Fibroblast of gingiva (primary cell): Measurements from ENCODE around the gene LPO.

Source experiments
- DNase-seq: peaks from one replicate; pipeline ENCODE4 v3.0.0-alpha.2; 2011; ENCODE audit warnings: low read depth

The LPO gene

DNA sequence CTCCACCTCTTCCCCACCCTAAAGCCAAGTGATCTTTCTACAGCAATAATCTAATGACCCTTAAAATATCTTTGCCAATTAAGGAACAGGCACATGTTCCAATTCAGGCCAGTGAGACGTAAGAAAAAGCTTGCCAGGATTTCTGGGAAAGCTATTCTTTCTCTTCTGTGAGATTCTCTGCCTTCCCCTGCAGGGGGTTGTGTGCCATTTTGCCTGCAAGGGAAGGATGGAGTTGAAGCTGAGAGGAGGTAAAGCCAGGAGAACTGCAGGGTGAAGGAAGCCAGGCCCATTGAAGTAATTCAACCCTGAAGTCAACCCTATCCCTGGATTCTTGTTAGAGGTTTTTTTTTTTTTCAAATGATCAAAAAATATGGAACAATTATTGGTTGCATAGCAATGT lies 9.0 kb upstream of the LPO start:
- no peak for DNase-seq

DNA sequence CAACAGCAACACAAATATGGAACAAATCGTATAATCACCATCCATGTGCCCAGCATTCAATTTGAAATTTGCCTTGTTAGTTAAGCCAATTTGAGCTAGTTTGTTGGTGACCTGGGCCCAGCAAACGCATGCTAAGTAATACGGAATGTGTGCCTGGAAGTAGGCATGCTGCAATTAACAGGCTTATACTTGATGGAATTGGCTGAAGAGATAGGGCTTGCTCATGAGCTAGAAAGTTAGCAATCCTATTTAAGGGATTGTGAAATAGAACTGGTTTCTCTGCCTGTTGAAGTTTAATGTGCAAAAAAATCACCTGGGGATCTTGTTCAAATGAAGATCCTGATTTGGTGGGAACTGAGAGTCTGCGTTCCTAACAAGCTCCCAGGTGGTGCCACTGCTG lies 8.5 kb upstream of the LPO start:
- DNase-seq, result no peak

DNA sequence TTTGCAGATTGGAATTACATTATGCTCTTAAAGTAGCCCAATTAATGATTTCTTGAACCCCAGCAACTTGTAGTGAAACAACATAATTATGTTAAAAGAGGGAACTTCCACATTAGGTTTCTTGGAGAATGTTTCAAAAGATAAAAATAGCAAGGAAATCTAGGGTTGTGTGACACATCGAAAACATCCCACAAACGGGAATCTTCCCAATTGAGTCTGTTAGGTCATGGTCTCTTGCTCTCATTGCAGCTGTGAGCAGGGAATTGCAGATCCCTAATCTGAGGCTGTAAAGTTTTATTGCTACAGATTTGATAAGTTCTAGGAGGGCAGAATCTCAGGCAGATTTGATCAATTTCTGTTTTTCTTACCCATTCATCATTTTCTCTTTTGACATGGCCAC lies 6.7 kb upstream of the LPO start:
- DNase-seq, result no peak

DNA sequence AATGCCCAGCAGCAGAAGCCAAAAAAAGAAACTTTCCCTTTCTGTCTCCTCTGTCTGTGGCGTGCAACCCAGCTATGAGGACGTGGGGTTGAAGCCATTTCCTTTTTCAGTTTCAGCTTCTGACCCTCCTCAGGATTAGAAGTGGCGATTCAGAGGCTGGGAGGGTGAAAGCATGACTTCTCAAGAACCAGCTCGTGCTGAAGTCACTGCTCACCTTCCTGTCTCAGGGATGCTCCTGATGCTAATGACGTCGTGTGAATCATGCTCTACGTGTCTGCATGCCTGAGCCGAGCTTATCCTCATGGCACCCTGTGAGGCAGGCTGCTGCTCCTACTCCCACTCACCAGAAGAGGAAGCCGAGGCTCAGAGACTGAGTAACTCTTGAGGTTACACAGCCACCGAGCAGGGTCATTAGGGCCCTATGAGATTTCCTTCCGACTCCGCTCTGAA lies 5.7 kb upstream of the LPO start:
- no peak for DNase-seq

DNA sequence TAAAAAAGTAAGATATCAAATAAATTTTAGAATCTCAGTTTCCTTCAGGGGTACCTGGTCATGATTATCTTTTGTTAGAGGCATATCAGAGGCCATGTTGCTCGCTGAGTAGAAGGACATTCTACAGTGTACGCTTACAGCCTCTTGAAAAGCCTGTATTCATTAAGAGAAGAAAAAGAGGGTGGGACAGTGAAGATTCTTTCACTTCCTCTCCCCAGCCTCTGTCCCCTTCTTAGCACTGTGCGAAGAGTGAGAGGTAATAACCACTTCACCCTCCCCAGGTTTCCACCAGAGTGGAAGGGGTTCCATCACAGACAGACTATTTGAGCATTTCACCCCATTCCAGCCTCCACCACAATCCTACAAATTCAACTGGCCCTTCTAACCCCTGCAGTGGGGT lies 4.8 kb upstream of the LPO start:
- no peak for DNase-seq

DNA sequence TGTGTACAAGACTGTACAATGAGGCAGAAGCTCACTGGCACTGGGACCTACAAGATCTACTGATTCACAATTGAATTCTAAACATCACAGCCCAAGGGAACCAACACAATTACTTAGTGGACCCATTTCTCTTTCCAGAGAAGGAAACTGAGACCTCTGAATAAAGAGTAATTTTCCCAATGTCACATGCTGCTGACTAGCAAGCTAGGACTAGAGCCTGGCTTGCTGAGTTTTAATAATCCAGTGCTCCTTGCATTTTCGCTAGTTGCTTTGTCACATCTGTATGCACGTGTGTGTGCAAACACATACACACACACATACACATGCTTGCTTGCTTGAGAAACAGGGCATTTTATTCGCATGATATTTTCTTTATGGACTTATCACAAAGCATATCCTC lies 3.9 kb upstream of the LPO start:
- no peak for DNase-seq

DNA sequence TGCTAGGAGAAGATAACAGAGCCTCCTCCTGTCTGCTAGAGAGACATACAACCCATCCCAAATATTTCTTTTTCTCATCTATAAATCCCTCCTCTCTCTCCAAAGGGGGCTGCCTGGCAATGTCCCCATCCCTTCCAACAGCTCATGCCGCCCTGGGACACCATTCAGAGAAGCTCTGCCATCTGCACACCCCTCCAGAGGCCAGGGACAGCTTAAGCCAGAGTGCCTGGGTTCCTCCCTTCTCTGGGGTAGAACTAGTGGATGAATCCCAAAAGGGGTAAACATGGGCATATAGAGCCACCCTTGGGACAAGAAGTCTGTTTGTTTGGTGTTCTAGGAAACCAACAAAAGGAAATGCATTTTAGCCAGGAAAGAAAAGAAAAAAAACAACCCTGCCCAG lies 2.6 kb upstream of the LPO start:
- DNase-seq, result no peak

DNA sequence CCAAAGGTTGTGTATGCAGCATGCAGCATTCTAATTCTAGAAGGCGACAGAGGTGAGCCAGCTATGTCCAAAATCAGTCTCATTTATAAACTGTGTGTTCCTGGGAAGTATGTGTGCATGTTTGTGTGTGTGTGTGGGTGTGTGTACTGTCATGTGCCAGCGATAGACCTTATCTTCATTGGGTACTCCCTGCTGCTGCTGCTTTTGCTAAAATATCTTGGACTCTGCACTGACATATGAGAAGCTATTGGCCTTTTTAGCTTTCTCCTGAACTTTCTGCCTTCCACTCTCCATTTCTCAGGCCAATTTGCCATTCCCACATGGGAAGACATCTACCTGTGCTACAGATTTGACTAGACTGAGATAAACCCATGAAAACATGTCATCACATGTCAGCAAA lies 2.0 kb upstream of the LPO start:
- DNase-seq, result no peak

DNA sequence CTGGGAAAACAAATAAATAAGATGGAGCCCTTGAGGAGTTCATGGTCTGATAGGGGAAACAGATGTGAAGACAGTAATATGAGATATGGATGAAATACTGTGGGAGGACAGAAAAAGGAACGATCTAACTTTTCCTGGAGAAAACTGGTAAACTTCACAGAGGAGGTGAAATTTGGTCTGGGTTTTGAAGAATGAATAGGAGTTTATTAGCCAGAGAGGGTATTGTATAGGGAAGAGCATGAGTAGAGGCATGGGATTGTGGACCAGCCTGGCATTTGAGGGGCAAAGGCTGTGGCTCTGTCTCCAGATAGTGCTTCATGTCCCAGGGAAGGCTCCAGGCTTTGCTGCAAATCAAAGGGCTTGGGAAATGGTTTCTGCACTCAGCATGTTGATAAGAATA lies 1.6 kb downstream of the LPO start:
- no peak for DNase-seq

DNA sequence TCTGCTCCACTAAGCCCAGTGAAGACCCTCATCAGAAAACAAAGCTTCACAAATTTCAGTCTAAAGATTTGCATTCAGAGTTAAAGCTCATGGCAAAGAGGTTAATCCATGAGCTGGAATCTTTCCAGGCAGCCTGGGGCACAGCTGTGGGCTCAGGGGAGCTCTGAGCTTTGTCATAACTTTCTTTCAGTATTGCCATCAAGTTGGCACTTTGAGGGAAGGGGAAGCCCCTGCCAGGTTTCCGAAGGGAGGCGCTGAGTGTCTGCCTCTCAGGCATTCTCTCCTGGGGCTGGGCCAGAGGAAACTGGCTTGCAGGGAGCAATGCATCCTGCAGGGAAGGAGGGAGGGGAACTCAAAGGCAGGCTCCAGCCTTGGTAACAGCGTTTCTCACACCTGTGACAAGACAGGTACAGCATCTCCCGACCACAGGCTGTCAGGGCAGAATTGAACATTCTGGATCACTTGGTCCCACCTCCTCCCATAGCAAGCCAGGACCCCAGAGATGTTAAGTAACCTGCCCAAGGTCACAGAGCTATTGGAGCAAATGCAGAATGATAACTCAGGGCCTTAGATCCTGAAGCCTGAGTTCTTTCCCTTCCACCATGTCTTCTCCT lies 3.9 kb downstream of the LPO start:
- no peak for DNase-seq

DNA sequence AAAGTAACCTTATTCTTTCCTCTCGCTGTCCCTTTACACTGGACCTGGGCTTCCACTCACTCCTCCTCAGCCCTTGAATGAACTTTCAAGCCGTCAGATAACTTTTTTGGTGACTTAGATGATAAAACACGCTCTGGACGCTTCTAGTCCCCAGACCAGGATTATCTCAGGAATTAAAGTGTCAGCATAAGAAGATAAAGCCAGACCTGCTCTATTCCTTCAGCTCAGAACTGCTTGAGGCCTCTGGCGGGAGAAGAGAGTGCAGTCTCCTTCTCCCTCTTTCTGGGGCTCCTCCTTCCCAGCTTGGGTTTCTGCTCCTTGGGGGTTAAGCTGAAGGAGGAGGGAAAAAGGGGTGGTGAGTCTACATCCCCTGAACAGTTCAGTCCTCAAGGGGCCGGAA lies 6.6 kb downstream of the LPO start:
- DNase-seq, result no peak

DNA sequence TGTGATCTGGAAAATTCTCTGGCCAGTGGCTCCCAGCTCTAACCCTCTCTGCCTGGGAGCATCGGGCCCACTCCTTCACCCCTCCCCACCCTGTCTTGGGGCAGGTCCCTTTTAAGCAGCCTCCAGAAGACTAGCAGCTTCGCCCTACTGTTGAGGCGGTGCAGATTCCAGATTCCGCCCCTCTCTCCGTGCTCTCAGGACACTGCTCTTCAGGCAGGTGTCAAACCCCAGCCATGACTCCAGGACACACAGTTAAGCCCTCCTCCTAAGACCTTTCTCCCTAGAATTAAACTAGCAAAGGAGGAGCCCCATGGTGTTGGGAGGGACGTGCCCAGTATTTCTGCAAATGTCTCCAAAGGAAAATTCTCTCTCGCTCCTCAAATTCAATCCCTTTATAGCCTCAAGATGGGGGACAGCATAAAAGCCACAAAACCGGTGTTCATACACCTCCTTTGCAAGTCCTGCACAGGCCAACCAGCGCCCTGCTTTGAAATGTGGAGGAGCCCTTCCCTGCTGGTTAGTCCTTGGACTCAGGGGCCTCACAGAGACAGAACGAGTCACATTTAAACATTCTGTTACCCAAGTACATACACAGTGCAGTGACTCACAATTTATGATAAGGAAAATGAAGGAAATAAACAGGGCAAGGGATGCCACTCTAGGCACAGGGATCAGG lies 7.2 kb downstream of the LPO start:
- DNase-seq, result no peak

DNA sequence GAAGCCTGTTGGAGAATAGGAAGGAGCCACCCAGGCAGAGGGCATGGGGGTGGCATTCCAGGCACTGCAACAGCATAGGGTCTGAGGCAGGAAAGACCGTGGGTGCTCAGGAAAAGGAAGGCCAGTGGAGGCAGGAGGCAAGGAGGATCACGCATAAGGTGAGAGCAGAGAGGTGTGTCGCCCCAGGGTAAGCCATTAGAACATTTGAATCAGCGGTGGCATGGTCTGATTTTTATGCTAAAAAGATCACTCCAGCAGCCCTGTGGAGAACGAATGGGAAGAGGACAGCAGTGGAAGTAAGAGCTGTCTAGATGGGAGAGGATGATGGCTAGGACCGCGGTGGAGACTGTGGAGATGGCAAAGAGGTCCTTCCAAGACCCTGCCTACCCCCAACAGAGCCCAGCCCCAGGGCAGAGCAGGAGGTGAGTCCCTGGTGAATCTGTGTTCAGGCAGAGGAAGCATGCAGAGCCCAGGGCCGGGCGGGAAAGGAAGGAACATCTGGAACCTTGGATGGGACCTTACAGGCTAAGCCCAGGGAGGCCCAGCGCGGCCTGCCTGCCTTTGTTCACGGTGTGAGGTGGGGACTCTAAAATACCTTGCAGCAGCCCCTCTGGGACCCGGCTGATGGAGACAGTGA lies 7.8 kb downstream of the LPO start:
- no peak for DNase-seq

DNA sequence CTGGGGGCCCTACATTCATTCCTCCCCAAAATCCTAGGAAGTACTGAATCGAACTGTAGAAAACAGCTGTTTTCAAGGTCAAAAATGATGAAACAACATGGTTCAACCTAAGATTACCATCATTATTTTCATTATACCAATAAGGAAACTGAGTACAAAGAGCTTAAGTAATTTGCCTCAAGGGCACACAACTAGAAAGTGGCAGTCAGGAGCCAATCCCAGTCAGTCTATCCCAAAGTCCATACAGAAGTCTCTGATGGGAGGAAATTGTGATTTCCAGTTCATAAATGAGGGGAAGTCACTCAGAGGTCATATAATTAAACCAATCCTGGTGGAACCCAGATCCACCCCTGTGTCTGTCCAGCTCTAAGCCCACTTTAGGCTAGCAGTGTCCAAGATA lies 8.4 kb downstream of the LPO start:
- no peak for DNase-seq

DNA sequence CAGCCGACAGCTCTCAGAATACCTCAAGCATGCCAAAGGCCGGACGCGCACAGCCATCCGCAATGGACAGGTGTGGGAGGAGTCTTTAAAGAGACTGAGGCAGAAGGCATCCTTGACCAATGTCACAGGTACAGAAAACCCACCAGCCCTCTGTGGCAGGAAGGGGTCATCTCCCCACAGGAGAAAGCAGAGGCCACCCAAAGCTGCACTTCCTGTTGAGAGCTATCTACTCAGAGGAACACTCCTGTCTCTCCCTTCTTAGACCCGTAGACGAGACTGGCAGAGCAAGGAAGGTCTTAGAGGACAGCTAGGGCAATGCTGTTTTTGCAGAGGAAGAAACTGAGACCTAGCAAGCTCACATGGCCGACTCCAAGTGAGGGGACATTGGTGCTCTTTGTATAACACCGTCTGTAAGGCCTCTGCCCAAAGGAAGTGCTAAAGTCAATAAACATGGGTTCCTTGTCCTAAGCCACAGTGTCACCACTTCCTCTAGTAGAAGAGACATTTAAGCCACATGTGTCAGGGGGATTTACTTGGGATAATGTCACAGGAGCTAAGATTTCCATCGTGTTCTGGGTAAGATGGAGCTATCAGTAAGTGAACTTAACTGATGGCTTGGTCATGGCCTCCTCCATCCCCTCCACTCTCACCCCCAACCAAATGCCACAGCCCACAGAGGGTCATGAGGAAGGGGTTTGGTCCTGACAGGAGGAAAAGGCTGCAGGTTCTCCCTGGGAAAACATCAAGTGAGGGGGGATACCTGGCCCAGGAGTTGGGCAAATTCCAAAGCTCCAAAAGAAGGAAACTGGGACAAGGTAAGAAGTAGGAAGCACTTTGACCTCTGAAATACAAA lies 9.4 kb downstream of the LPO start:
- no peak for DNase-seq

DNA sequence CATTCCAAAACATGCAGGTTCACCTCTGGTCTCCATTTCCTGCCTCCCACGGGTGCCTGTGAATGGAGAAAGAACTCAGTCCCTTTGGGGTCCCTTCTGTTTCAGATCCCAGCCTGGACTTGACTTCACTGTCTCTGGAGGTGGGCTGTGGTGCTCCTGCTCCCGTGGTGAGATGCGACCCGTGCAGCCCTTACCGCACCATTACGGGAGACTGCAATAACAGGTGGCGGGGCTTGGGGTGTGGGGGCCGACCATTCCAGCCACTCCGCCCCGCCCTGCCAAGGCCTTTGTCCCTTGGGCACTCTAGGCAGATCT lies 10.5 kb downstream of the LPO start:
- DNase-seq, result no peak

DNA sequence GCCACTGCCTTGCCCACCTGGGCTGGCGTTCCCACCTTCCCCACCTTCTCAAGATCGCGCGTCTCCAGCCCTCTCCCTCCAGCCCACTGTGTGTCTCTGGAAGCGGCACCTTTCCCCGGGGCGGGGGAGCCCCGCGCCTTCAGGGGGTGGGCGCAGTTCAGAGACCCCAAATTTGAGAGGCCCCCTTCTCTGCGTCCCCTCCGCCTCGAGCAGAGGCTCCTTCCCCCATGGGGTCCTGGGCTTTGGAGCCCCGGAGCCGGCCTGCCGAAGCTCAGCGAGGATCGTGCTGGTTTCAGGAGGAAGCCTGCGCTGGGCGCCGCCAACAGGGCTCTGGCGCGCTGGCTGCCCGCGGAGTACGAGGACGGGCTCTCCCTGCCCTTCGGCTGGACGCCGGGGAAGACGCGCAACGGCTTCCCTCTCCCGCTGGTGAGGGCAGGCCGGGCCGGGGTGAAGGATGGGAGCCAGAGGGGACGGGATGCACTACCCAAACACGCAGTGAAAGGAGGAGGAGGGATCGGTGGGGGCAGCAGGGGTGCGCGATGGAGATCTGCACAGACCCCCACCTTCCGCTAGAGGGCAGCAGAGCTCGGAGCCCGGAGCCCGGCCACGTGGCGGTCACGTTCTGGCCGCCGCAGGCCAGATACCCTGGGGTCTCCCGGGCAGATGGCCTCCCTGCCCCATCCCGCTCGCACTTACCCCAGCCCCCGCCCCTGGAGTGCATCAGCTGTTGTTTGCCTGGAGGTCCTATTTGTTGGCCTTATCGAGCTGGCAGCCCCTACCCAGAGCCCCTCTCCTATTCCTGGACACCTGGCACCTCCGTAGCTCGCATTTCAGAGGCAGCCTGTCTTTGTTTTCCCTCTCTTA lies 11.1 kb downstream of the LPO start:
- peak; percentile 27 for DNase-seq

DNA sequence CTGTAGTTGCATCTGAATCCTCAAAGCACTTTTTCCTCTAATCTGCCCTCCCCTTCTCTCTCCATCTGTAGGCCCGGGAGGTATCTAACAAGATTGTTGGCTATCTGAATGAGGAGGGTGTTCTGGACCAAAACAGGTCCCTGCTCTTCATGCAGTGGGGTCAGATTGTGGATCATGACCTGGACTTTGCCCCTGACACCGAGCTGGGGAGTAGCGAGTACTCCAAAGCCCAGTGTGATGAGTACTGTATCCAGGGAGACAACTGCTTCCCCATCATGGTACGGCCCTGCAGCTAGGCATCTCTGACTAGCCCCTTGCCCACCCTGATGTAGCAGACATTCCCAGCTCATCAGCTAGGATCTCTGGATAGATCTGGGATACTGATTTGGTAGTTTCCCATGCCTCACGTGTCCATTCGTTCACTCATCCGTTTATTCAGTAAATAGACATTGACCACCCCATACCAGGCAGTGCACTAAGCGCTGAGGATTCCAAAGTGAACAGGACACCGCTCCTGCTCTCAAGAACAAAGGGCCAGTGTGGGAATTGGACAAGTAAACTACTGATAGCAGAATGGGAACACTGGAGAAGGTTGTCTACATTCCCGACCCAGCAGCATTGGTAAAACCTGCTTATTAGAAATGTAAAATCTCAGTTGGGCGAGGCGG lies 12.1 kb downstream of the LPO start:
- DNase-seq, result no peak

DNA sequence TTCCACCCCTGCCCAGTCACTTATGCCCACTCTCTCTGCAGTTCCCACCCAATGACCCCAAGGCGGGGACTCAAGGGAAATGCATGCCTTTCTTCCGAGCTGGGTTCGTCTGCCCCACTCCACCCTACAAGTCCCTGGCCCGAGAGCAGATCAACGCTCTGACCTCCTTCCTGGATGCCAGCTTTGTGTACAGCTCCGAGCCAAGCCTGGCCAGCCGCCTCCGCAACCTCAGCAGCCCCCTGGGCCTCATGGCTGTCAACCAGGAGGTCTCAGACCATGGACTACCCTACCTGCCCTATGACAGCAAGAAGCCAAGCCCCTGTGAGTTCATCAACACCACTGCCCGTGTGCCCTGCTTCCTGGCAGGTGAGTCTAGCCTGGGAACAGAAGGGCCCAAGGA lies 13.8 kb downstream of the LPO start:
- no peak for DNase-seq

DNA sequence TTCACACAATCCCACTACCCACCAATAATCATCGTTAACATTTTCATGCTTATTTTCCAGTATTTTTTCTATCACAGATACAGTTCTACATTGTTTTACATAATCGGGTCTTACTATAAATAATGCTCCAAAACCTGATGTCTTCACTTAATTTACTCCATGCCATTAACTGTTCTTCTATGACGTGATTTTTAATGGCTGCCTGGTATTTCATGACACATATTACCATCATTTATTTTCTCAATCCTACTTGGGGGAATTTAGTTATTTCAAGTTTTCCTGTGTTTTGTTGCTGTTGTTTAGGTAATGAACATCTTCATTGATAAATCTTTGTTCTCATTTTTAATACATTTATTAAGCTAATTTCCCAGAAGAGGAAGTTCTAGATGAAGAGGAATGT lies 14.7 kb downstream of the LPO start:
- DNase-seq, result no peak

DNA sequence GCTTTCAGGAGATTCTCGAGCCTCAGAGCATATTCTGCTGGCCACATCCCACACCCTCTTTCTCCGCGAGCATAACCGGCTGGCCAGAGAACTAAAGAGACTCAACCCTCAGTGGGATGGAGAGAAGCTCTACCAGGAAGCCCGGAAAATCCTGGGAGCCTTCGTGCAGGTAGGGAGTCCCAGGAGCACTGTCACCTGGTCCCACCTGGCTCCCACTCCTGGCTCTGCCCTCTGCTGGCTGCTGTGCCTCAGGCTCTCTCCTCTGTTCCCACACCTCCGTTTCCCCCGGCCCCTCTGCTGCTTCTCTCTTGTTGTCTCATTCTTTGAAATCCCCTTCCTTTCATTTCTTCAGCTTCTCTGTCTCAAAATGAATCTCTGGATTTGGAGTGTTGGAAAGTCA lies 16.4 kb downstream of the LPO start:
- DNase-seq, result no peak

DNA sequence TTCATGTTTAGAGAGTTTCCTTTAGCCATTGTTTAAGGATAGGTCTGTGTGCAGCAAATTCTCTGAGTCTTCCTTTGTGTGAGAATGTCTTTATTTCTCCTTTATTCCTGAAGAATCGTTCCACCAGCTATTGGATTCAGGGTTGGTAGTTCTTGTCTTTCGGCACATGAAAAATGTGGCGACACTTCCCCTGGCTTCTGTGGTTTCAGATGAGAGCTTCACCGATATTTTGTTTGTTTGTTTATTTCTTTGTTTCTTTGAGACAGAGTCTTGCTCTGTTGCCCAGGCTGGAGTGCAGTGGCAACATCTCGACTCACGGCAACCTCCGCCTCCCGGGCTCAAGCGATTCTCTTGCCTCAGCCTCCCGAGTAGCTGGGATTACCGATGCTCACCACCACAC lies 23.8 kb downstream of the LPO start:
- DNase-seq, result no peak
